Urothelium cell line (cell line): ENCODE data around the gene LMX1B.
A peak's percentile ranks its signal among the peaks of the same experiment; 100 is the strongest.
"Not testable (repeated sequence)": the region's sequence is repeated elsewhere in the genome, so short reads cannot be mapped to it uniquely, and the experiment has no call there.

Experiments
- DNase-seq: peaks from one replicate; pipeline ENCODE4 v3.0.0; 2011; ENCODE audit warnings: low spot score, mixed read lengths
- FAIRE-seq: peaks from 2 replicates; lab custom pipeline; 2011; peaks lifted over from hg19 to GRCh38; lab: Jason Lieb, UNC

LMX1B gene

GRCh38 chr9:126704157-126704891, 90.6 kb downstream of the LMX1B start:
- FAIRE-seq (peak; percentile 74), DNase-seq (peak; percentile 85)

- peak; percentile 79 for DNase-seq
- no peak for FAIRE-seq
These were observed 91.4 kb downstream of the LMX1B start for GRCh38 chr9:126704892-126705766.

- peak; percentile 63 for DNase-seq
These were observed 92.3 kb downstream of the LMX1B start for GRCh38 chr9:126705767-126706697.

GRCh38 chr9:126706698-126707053, 92.9 kb downstream of the LMX1B start:
- FAIRE-seq (no peak), DNase-seq (no peak)

More at GRCh38 chr9:126705767-126706697, 92.3 kb downstream of the LMX1B start:
- no peak for FAIRE-seq

GRCh38 chr9:126707083-126707482, 93.4 kb downstream of the LMX1B start:
- DNase-seq, result no peak

GRCh38 chr9:126707712-126708111, 94.0 kb downstream of the LMX1B start:
- not testable (repeated sequence) for FAIRE-seq, DNase-seq

More at GRCh38 chr9:126707083-126707482, 93.4 kb downstream of the LMX1B start:
- FAIRE-seq, result no peak

GRCh38 chr9:126708178-126708577, 94.5 kb downstream of the LMX1B start:
- DNase-seq (no peak), FAIRE-seq (no peak)

GRCh38 chr9:126709241-126709640, 95.5 kb downstream of the LMX1B start:
- DNase-seq (no peak), FAIRE-seq (no peak)

GRCh38 chr9:126715382-126715781, 101.7 kb downstream of the LMX1B start:
- FAIRE-seq, result no peak
- no peak for DNase-seq

GRCh38 chr9:126717441-126717840, 103.7 kb downstream of the LMX1B start:
- DNase-seq, FAIRE-seq: not testable (repeated sequence)

GRCh38 chr9:126719618-126720031, 105.9 kb downstream of the LMX1B start:
- FAIRE-seq, result peak; percentile 53
- peak; percentile 86 for DNase-seq

- DNase-seq (no peak), FAIRE-seq (no peak)
These were observed 106.3 kb downstream of the LMX1B start for GRCh38 chr9:126720036-126720435.

GRCh38 chr9:126720661-126721563, 107.2 kb downstream of the LMX1B start:
- DNase-seq, result no peak
- FAIRE-seq, result no peak

- DNase-seq (no peak), FAIRE-seq (no peak)
These were observed 107.8 kb downstream of the LMX1B start for GRCh38 chr9:126721564-126721981.

- peak; percentile 5 for FAIRE-seq
- peak; percentile 90 for DNase-seq
These were observed 108.7 kb downstream of the LMX1B start for GRCh38 chr9:126722252-126722921.

GRCh38 chr9:126722922-126723806, 109.4 kb downstream of the LMX1B start:
- no peak for FAIRE-seq
- peak; percentile 76 for DNase-seq

- no peak for FAIRE-seq
- no peak for DNase-seq
These were observed 110.1 kb downstream of the LMX1B start for GRCh38 chr9:126723807-126724172.

GRCh38 chr9:126724226-126724625, 110.5 kb downstream of the LMX1B start:
- DNase-seq, result no peak
- FAIRE-seq, result no peak
